Coronary artery (tissue), 2 donors: Measurements from ENCODE around the gene OR10H3.

ENCODE experiments used
- DNase-seq: peaks from one replicate; pipeline ENCODE4 v3.0.0-alpha.2; 2017; ENCODE audit warnings: low spot score
- H3K27ac ChIP-seq, 2 donors: fragments of 200-600 bp; sonication (generic); one replicate each; pipeline ENCODE4 v1.5.1; 2016 to 2019
- H3K4me3 ChIP-seq: fragments of 200-600 bp; sonication (generic); 2 replicates; pipeline ENCODE4 v1.5.1; 2016; ENCODE audit warnings: mild to moderate bottlenecking, moderate library complexity
- TF ChIP-seq, protein P1 (sequence below): fragments of 200-600 bp; sonication (generic); IDR thresholded peaks from one replicate; pipeline ENCODE4 v1.5.1; 2019; ENCODE audit warnings: antibody characterized with exemption

OR10H3 gene, protein sequence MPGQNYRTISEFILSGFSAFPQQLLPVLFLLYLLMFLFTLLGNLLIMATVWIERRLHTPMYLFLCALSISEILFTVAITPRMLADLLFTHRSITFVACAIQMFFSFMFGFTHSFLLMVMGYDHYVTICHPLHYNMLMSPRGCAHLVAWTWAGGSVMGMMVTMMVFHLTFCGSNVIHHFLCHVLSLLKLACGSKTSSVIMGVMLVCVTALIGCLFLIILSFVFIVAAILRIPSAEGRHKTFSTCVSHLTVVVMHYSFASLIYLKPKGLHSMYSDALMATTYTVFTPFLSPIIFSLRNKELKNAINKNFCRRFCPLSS

DNA sequence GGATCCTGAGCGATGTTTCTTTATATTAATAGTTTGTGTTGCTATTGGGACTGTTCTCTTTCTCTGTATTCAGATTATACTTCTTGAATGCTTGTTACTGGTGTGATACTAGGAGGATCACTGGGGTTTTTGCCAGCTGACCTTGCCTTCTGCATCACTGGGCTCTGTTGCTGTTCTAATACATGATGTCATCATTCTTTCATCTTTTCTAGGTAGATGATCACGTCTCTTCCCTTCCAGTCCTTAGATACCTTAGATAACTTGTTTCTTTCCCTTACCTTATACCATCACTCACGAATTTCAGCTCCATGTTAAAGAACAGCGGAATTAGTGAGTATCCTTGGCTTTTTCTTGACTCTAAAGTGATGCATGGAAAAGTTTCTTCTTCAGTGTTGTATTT, at the start of gene OR10H3:
TSS of gene OR10H3 (plus strand) at position 264 of the 400 bp plus-strand sequence. CDS start 3,408 bp downstream, outside the sequence.
- DNase-seq, result no peak
- H3K27ac ChIP-seq, result no peak within 1 kb of the TSS
- TF ChIP-seq, protein P1, sequence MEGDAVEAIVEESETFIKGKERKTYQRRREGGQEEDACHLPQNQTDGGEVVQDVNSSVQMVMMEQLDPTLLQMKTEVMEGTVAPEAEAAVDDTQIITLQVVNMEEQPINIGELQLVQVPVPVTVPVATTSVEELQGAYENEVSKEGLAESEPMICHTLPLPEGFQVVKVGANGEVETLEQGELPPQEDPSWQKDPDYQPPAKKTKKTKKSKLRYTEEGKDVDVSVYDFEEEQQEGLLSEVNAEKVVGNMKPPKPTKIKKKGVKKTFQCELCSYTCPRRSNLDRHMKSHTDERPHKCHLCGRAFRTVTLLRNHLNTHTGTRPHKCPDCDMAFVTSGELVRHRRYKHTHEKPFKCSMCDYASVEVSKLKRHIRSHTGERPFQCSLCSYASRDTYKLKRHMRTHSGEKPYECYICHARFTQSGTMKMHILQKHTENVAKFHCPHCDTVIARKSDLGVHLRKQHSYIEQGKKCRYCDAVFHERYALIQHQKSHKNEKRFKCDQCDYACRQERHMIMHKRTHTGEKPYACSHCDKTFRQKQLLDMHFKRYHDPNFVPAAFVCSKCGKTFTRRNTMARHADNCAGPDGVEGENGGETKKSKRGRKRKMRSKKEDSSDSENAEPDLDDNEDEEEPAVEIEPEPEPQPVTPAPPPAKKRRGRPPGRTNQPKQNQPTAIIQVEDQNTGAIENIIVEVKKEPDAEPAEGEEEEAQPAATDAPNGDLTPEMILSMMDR, result no peak
- no peak within 1 kb of the TSS for H3K4me3 ChIP-seq

GRCh38 chr19:15696654-15697194, 41.1 kb upstream of the OR10H3 start:
- TF ChIP-seq, protein P1, result no peak
- Histone ChIP-seq H3K27ac (no peak overlapping the region), H3K4me3 (no peak overlapping the region)
- no peak for DNase-seq

DNA sequence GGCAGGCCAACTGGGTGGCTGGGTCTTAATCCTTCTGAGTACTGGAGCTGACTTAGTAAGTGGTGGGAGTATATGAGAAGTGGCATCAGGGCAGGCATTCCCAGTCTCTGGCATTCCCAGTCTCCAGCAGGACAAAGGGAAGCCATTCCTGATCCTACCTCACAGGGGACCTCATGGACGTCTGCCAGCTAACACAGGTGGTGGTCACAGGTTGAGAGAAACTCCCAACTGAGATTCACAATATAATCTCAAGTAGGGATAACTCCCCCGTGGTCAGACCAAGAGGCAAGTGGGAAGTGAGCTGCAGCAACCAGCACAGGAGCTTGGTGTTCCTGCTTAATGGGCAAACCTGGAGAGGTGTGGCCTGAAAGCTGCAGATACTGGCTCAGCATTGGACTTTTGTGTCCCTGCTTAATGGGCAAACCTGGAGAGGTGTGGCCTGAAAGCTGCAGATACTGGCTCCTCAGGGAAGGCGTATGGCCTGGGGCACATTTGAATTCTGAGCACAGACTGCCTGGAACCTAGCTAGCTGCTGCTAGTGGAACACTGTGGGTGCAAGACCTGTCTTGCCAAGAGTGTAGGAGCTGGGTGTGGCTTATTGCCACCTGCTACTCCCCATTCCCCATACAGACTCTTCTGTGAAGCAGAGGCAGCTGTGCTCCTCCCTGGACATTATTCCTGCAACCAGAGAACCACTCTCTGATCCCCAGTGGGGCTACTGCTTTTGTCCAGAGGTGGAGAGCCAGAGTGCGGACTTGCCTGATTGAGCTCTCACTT, 35.8 kb upstream of the OR10H3 start:
- no peak overlapping the region for H3K4me3 ChIP-seq
- DNase-seq, result no peak
- TF ChIP-seq, protein P1, result no peak
- H3K27ac ChIP-seq, result no peak overlapping the region

DNA sequence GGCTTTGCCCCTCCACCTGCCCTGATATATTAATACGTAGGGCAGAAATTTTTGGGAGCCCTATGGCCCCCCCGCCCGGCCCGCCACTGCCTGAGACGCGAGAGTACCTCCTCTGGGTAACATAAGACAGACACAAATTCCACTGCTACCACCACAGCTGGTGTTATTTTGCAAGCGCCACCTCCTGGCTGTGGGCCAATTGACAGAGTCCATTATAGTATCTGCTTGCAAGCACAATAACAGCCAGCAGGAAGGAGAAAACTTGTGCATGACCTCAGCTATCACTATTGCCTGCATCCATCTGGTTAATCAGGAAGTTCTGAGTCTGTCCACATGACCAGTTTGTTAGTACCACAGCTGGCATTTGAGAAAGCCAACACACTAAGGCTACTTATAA, 35.3 kb upstream of the OR10H3 start:
- no peak overlapping the region for H3K4me3 ChIP-seq
- TF ChIP-seq, protein P1, result no peak
- no peak for DNase-seq
- no peak overlapping the region for H3K27ac ChIP-seq

- TF ChIP-seq, protein P1, result no peak
- DNase-seq, result no peak
- Histone ChIP-seq H3K27ac (no peak overlapping the region), H3K4me3 (no peak overlapping the region)
Measured at GRCh38 chr19:15714638-15715037, 23.1 kb upstream of the OR10H3 start.

DNA sequence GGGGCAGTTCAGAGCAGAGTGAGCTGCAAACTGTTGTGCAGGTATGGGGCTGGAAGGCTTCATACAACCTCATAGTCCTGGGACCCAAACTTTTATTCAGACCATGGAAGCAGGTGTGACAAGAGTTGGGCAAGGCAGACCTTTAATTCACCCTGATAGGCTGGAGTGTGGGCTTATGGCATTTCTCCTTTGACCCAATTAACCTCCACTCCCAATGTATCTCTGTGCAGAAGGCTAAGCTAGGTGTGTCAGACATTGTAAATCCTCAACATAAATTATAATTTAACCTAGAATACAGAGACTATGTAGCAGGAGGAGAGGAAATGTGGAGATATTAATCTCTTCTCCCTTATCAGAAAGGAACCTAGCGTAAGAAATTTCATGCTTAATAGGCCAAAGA, 22.1 kb upstream of the OR10H3 start:
- no peak for DNase-seq
- TF ChIP-seq, protein P1, result no peak
- Histone ChIP-seq H3K27ac (no peak overlapping the region), H3K4me3 (no peak overlapping the region)
